Measurements from ENCODE around the gene UBA7. TPM values are rescaled to one million over a fixed set of nuclear protein-coding genes. Genes with fewer than 3 reads are reported as not detected.

The UBA7 gene
- total RNA-seq, 1 experiment from 2014 or later: 1.2 TPM

DNA sequence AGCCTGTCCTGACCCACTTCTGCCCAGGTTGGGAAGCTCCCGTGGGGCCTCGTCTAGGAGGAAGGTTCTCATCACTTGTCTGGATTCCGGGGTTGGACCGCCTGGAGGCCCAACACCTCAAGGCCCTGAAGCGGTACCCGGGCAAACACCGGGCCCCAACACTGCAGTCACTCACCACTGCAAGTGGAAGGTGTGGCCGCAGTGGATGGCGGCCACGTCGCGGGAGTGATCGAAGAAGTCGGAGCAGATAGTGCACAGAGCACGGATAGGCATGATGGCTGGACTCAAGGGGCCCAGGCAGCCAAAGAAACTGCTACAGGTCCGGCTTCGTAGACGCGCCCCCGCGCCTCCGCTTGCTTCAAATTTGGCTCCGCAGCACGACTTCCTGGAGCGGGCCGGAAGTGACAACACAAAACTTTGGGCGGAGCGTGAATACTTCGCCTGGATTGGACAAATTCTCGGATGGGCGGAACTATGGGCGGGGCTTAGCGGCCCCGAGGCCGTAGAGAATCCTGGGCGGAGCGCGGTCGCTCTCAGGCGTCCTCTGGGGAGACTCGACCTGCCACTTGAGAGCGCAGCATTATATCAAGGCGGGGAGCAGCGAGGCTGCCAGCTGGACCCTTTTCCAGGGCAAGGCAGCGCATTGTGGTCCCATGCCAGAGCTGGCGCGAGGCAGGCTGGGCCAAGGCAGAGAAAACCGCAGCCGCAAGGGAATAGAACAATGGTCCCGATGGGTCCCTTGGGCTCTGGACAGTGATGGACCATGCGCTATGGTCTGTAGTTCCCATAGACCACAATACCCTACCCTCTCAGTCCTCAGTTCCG, 42.6 kb upstream of the UBA7 start, which contains the start of gene TRAIP:
Gene TRAIP, minus strand, starts transcription at position 384 of the 825 bp plus-strand sequence. Its CDS starts 111 bp downstream, at position 273.
- peak; percentile 99 for ATAC-seq
- ChIA-PET POLR2A (interaction anchor here (0.7 to 1.3 kb wide), 3 partner anchors 12 to 405 kb away, joined by 3 read pairs; partner anchors contain the start of gene RBM6), CTCF (interaction anchor here (1.0 to 1.6 kb wide), 9 partner anchors 12 to 54 kb away, joined by 3 to 6 read pairs (median 4); partner anchors contain the start of gene INKA1)
- H3K9me3 Mint-ChIP-seq: no peaks in the 10 kb centered on the region
- peak within 1 kb of the TSS; percentile 97 for H3K4me3 Mint-ChIP-seq
- H3K4me1 Mint-ChIP-seq: peaks cover 11% of the 10 kb centered on the region
- peak within 1 kb of the TSS; percentile 86 for H3K27ac Mint-ChIP-seq
- H3K36me3 Mint-ChIP-seq: peaks cover 12% of the 10 kb centered on the region
- H3K27me3 Mint-ChIP-seq (ENCODE audit: low read depth): no peaks in the 10 kb centered on the region
- peak; percentile 97 for DNase-seq (ENCODE audit: low spot score)
- TF ChIP-seq TP53 (CRISPR knock-in tag; IDR thresholded peaks at IDR 0.05) (no peak), ZNF263 (CRISPR knock-in tag; IDR thresholded peaks at IDR 0.05; ENCODE audit: low read depth) (no peak), FOXJ3 (CRISPR knock-in tag; IDR thresholded peaks at IDR 0.05; ENCODE audit: borderline replicate concordance) (no peak), NFYB (CRISPR knock-in tag; conservative IDR thresholded peaks at IDR 0.05; ENCODE audit: low read depth) (peak; percentile 52; the same call in 1 of the 2 replicates), ZBTB21 (CRISPR knock-in tag; IDR thresholded peaks at IDR 0.05; ENCODE audit: borderline replicate concordance) (no peak; the same call in 1 of the 2 replicates), ZNF671 (CRISPR knock-in tag; IDR thresholded peaks at IDR 0.05) (peak; percentile 36; the same call in 1 of the 2 replicates), IRF2 (CRISPR knock-in tag; IDR thresholded peaks at IDR 0.05; ENCODE audit: borderline replicate concordance, low read depth) (no peak), FOXK1 (CRISPR knock-in tag; IDR thresholded peaks at IDR 0.05) (peak; percentile 80), SMAD4 (CRISPR knock-in tag; IDR thresholded peaks at IDR 0.05) (no peak), JAZF1 (CRISPR knock-in tag; IDR thresholded peaks at IDR 0.05) (no peak), ATF1 (CRISPR knock-in tag; IDR thresholded peaks at IDR 0.05) (0 out of 2 replicates have a peak, but pooled peaks have one; percentile 46)
- TF ChIP-seq, protein P1, sequence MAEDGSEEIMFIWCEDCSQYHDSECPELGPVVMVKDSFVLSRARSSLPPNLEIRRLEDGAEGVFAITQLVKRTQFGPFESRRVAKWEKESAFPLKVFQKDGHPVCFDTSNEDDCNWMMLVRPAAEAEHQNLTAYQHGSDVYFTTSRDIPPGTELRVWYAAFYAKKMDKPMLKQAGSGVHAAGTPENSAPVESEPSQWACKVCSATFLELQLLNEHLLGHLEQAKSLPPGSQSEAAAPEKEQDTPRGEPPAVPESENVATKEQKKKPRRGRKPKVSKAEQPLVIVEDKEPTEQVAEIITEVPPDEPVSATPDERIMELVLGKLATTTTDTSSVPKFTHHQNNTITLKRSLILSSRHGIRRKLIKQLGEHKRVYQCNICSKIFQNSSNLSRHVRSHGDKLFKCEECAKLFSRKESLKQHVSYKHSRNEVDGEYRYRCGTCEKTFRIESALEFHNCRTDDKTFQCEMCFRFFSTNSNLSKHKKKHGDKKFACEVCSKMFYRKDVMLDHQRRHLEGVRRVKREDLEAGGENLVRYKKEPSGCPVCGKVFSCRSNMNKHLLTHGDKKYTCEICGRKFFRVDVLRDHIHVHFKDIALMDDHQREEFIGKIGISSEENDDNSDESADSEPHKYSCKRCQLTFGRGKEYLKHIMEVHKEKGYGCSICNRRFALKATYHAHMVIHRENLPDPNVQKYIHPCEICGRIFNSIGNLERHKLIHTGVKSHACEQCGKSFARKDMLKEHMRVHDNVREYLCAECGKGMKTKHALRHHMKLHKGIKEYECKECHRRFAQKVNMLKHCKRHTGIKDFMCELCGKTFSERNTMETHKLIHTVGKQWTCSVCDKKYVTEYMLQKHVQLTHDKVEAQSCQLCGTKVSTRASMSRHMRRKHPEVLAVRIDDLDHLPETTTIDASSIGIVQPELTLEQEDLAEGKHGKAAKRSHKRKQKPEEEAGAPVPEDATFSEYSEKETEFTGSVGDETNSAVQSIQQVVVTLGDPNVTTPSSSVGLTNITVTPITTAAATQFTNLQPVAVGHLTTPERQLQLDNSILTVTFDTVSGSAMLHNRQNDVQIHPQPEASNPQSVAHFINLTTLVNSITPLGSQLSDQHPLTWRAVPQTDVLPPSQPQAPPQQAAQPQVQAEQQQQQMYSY (CRISPR knock-in tag; IDR thresholded peaks at IDR 0.05): no peak
- TF ChIP-seq, protein P2, sequence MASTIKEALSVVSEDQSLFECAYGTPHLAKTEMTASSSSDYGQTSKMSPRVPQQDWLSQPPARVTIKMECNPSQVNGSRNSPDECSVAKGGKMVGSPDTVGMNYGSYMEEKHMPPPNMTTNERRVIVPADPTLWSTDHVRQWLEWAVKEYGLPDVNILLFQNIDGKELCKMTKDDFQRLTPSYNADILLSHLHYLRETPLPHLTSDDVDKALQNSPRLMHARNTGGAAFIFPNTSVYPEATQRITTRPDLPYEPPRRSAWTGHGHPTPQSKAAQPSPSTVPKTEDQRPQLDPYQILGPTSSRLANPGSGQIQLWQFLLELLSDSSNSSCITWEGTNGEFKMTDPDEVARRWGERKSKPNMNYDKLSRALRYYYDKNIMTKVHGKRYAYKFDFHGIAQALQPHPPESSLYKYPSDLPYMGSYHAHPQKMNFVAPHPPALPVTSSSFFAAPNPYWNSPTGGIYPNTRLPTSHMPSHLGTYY (CRISPR knock-in tag; IDR thresholded peaks at IDR 0.05): no peak
- TF ChIP-seq, protein P3, sequence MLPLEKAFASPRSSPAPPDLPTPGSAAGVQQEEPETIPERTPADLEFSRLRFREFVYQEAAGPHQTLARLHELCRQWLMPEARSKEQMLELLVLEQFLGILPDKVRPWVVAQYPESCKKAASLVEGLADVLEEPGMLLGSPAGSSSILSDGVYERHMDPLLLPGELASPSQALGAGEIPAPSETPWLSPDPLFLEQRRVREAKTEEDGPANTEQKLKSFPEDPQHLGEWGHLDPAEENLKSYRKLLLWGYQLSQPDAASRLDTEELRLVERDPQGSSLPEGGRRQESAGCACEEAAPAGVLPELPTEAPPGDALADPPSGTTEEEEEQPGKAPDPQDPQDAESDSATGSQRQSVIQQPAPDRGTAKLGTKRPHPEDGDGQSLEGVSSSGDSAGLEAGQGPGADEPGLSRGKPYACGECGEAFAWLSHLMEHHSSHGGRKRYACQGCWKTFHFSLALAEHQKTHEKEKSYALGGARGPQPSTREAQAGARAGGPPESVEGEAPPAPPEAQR (CRISPR knock-in tag; IDR thresholded peaks at IDR 0.05): no peak
- TF ChIP-seq, protein P4, sequence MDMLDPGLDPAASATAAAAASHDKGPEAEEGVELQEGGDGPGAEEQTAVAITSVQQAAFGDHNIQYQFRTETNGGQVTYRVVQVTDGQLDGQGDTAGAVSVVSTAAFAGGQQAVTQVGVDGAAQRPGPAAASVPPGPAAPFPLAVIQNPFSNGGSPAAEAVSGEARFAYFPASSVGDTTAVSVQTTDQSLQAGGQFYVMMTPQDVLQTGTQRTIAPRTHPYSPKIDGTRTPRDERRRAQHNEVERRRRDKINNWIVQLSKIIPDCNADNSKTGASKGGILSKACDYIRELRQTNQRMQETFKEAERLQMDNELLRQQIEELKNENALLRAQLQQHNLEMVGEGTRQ (CRISPR knock-in tag; IDR thresholded peaks at IDR 0.05): no peak
- TF ChIP-seq, protein P5, sequence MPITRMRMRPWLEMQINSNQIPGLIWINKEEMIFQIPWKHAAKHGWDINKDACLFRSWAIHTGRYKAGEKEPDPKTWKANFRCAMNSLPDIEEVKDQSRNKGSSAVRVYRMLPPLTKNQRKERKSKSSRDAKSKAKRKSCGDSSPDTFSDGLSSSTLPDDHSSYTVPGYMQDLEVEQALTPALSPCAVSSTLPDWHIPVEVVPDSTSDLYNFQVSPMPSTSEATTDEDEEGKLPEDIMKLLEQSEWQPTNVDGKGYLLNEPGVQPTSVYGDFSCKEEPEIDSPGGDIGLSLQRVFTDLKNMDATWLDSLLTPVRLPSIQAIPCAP (CRISPR knock-in tag; IDR thresholded peaks at IDR 0.05): no peak
- TF ChIP-seq, protein P6, sequence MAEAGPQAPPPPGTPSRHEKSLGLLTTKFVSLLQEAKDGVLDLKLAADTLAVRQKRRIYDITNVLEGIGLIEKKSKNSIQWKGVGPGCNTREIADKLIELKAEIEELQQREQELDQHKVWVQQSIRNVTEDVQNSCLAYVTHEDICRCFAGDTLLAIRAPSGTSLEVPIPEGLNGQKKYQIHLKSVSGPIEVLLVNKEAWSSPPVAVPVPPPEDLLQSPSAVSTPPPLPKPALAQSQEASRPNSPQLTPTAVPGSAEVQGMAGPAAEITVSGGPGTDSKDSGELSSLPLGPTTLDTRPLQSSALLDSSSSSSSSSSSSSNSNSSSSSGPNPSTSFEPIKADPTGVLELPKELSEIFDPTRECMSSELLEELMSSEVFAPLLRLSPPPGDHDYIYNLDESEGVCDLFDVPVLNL (CRISPR knock-in tag; IDR thresholded peaks at IDR 0.05; ENCODE audit: borderline replicate concordance, low read depth): peak; percentile 94
- TF ChIP-seq, protein P7, sequence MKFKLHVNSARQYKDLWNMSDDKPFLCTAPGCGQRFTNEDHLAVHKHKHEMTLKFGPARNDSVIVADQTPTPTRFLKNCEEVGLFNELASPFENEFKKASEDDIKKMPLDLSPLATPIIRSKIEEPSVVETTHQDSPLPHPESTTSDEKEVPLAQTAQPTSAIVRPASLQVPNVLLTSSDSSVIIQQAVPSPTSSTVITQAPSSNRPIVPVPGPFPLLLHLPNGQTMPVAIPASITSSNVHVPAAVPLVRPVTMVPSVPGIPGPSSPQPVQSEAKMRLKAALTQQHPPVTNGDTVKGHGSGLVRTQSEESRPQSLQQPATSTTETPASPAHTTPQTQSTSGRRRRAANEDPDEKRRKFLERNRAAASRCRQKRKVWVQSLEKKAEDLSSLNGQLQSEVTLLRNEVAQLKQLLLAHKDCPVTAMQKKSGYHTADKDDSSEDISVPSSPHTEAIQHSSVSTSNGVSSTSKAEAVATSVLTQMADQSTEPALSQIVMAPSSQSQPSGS (CRISPR knock-in tag; IDR thresholded peaks at IDR 0.05; ENCODE audit: borderline replicate concordance, low read depth): no peak
- TF ChIP-seq, protein P8, sequence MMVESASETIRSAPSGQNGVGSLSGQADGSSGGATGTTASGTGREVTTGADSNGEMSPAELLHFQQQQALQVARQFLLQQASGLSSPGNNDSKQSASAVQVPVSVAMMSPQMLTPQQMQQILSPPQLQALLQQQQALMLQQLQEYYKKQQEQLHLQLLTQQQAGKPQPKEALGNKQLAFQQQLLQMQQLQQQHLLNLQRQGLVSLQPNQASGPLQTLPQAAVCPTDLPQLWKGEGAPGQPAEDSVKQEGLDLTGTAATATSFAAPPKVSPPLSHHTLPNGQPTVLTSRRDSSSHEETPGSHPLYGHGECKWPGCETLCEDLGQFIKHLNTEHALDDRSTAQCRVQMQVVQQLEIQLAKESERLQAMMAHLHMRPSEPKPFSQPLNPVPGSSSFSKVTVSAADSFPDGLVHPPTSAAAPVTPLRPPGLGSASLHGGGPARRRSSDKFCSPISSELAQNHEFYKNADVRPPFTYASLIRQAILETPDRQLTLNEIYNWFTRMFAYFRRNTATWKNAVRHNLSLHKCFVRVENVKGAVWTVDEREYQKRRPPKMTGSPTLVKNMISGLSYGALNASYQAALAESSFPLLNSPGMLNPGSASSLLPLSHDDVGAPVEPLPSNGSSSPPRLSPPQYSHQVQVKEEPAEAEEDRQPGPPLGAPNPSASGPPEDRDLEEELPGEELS (CRISPR knock-in tag; IDR thresholded peaks at IDR 0.05): peak; percentile 14; the same call in 1 of the 2 replicates
- TF ChIP-seq, protein P9, sequence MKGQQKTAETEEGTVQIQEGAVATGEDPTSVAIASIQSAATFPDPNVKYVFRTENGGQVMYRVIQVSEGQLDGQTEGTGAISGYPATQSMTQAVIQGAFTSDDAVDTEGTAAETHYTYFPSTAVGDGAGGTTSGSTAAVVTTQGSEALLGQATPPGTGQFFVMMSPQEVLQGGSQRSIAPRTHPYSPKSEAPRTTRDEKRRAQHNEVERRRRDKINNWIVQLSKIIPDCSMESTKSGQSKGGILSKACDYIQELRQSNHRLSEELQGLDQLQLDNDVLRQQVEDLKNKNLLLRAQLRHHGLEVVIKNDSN (CRISPR knock-in tag; IDR thresholded peaks at IDR 0.05): peak; percentile 21; the same call in 1 of the 2 replicates
- TF ChIP-seq, protein P10, sequence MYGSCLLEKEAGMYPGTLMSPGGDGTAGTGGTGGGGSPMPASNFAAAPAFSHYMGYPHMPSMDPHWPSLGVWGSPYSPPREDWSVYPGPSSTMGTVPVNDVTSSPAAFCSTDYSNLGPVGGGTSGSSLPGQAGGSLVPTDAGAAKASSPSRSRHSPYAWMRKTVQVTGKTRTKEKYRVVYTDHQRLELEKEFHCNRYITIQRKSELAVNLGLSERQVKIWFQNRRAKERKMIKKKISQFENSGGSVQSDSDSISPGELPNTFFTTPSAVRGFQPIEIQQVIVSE (CRISPR knock-in tag; IDR thresholded peaks at IDR 0.05; ENCODE audit: borderline replicate concordance): no peak
